ENCODE data around the gene FRMD1. TPM values are rescaled to one million over a fixed set of nuclear protein-coding genes. Genes with fewer than 3 reads are reported as not detected.
"Not testable (repeated sequence)": the region's sequence is repeated elsewhere in the genome, so short reads cannot be mapped to it uniquely, and the experiment has no call there.

FRMD1 gene
- total RNA-seq, 1 experiment from 2014 or later: not detected

DNA sequence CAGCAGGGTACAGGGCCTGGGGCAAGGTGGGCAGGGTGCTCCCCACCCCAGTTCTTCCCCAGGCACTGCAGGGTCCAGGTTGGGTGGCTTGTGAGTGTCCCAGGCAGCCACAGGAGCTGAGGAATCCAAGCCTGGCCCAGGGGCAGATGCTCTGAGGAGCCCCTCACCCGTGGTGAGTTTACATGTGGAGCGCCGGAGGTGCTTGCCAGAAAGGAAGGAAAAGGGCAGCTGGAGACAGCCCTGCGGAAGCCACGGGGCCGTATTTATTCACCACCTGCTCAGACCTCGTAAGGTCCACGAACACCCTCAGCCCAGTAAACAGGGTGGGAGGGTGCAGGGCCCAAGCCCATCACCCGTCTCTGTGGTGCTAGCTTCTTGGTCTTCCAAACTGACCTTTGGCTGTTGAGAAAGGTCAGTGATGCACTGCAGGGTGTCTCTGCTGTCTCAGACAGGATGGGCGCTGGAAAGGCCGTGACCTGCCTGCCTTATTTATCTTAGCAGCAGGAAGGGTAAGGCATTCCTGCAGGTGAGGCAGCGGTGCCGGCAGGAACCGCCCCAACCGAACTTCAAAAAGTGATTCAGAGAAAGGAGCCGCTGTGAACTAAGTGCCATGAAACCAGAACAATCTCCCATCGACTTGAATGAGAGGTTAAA is 4.0 kb upstream of the FRMD1 start:
- H3K27ac ChIP-seq (ENCODE audit: low read length): no peak overlapping the region
- H3K4me2 ChIP-seq (ENCODE audit: low read depth, low read length, poor library complexity, severe bottlenecking): no peak overlapping the region
- H3K9me2 ChIP-seq (replicated peaks; ENCODE audit: insufficient read depth, low read length): no peaks in the 10 kb centered on the region
- H3K9me3 ChIP-seq (ENCODE audit: low read length): no peaks in the 10 kb centered on the region
- H3K4me3 ChIP-seq (ENCODE audit: low read length): no peak overlapping the region
- H3K27me3 ChIP-seq (ENCODE audit: low read length): no peaks in the 10 kb centered on the region
- no peaks in the 10 kb centered on the region for H3K36me3 ChIP-seq (ENCODE audit: insufficient read depth, low read length)
- no peaks in the 10 kb centered on the region for H4K20me1 ChIP-seq (ENCODE audit: insufficient read depth, low read depth, low read length)
- no peak overlapping the region for H2AFZ ChIP-seq (ENCODE audit: low read length)
- no peak for DNase-seq
- H3K9ac ChIP-seq (ENCODE audit: low read length): no peak overlapping the region
- H3K4me1 ChIP-seq (ENCODE audit: low read length): no peaks in the 10 kb centered on the region
- no peaks in the 10 kb centered on the region for H3K79me2 ChIP-seq (ENCODE audit: low read length)

DNA sequence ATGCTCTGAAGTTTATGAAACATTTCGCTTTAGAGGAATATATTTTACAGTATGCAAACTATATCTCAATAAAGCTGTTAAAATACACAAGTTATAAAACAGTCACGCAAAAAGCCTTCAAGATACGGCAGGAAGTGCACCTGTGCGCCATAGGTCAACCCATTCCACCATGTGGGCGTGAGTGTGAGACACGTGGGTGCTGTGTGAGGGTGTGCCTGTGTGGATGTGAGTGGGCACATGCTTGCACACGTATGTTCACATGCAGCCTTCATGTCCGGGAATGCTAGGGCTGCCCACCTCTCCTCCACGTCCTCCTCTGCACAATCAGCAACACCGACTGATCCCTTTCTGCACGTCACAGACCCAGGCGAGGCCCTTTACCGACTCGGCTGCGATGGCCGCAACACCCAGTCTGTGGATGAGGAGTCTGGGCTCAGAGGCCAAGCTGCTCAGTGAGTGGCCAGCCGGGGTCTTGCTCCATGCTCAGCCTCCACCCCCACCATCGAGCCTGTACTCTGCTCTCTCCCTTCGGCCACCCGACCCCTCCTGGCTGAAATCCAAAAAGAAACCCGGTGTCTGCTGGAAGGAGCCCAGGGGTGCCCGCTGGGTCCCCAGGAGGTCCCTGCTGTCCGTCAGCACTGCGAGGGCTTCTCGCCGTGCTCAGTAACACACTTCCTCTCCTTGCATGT is 3.0 kb upstream of the FRMD1 start:
- no peaks in the 10 kb centered on the region for H3K4me1 ChIP-seq (ENCODE audit: low read length)
- H3K4me2 ChIP-seq (ENCODE audit: low read depth, low read length, poor library complexity, severe bottlenecking): no peak overlapping the region
- no peaks in the 10 kb centered on the region for H3K79me2 ChIP-seq (ENCODE audit: low read length)
- no peak for DNase-seq
- H3K36me3 ChIP-seq (ENCODE audit: insufficient read depth, low read length): no peaks in the 10 kb centered on the region
- no peak overlapping the region for H3K27ac ChIP-seq (ENCODE audit: low read length)
- no peaks in the 10 kb centered on the region for H3K27me3 ChIP-seq (ENCODE audit: low read length)
- H2AFZ ChIP-seq (ENCODE audit: low read length): no peak overlapping the region
- H4K20me1 ChIP-seq (ENCODE audit: insufficient read depth, low read depth, low read length): no peaks in the 10 kb centered on the region
- H3K9ac ChIP-seq (ENCODE audit: low read length): no peak overlapping the region
- H3K9me2 ChIP-seq (replicated peaks; ENCODE audit: insufficient read depth, low read length): no peaks in the 10 kb centered on the region
- no peak overlapping the region for H3K4me3 ChIP-seq (ENCODE audit: low read length)
- H3K9me3 ChIP-seq (ENCODE audit: low read length): no peaks in the 10 kb centered on the region

DNA sequence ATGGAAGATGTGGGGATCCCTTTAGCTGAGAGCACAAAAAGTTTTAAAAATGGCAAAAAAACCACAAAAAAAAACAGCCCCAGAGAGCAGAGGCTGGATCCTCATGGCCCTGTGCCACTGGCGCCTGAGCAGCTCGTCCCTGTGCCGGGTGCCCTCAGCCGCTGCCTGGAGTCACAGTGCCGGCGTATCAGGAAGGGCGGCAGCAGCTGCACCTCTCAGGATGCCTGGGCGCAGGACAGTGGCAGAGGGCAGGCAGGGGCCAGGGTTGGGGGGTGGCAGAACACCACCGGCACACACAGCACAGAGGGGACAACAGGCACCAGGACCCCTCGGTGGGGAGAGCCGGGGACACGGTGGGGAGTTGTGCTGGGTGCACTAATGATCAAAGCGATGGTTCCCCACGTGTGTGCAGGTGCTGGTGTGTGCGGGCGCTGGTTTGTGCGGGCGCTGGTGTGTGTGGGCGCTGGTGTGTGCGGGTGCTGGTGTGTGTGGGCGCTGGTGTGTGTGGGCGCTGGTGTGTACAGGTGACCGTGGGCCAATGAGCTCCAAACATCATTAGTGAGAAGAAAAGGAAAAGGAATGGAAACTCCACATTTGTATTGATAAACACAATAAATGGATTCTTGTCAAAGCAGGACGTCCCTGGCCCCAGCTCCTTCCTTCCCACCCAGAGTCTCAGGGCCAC is 1.5 kb upstream of the FRMD1 start:
- Histone ChIP-seq H3K4me1 (ENCODE audit: low read length) (no peaks in the 10 kb centered on the region), H4K20me1 (ENCODE audit: insufficient read depth, low read depth, low read length) (no peaks in the 10 kb centered on the region), H2AFZ (ENCODE audit: low read length) (no peak overlapping the region), H3K4me2 (ENCODE audit: low read depth, low read length, poor library complexity, severe bottlenecking) (no peak overlapping the region), H3K36me3 (ENCODE audit: insufficient read depth, low read length) (no peaks in the 10 kb centered on the region), H3K27ac (ENCODE audit: low read length) (no peak overlapping the region), H3K9ac (ENCODE audit: low read length) (no peak overlapping the region), H3K4me3 (ENCODE audit: low read length) (no peak overlapping the region), H3K79me2 (ENCODE audit: low read length) (no peaks in the 10 kb centered on the region), H3K9me2 (replicated peaks; ENCODE audit: insufficient read depth, low read length) (no peaks in the 10 kb centered on the region), H3K27me3 (ENCODE audit: low read length) (no peaks in the 10 kb centered on the region), H3K9me3 (ENCODE audit: low read length) (no peaks in the 10 kb centered on the region)
- DNase-seq: no peak

DNA sequence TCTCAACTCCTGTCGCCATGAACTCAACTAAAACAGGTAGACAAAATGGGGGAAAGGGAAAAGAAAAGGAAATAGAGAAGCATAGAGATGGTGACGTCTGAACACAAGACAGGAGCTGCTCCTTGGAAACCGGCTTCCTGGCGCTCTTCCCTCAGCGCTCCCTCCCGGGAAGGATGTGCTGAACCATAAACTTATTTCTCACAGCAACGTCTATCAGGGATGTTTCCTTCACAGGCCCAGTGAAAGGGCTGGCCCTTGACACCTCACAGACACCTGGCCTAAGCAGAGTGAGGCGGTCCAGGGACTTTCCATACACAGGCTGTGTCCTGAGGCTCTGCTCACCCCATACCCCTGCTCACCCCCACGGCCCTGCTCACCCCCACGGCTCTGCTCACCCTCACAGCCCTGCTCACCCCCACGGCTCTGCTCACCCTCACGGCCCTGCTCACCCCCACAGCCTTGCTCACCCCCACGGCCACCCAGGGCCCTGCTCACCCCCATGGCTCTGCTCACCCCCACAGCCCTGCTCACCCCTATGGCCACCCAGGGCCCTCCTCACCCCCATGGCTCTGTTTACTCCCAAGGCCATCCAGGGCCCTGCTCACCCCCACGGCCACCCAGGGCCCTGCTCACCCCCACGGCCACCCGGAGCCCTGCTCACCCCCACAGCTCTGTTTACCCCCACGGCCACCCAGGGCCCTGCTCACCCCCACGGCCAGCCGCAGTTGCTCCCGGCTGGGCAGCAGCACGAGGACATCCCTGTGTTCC is 653 bp downstream of the FRMD1 start:
- no peaks in the 10 kb centered on the region for H3K9me3 ChIP-seq (ENCODE audit: low read length)
- no peak overlapping the region for H3K4me3 ChIP-seq (ENCODE audit: low read length)
- H3K4me2 ChIP-seq (ENCODE audit: low read depth, low read length, poor library complexity, severe bottlenecking): no peak overlapping the region

GRCh38 chr6:168077401-168077800 is 1.6 kb downstream of the FRMD1 start:
- not testable (repeated sequence) for H2AFZ ChIP-seq (ENCODE audit: low read length); H3K4me2 ChIP-seq (ENCODE audit: low read depth, low read length, poor library complexity, severe bottlenecking); H3K79me2 ChIP-seq (ENCODE audit: low read length); H3K27ac ChIP-seq (ENCODE audit: low read length); H4K20me1 ChIP-seq (ENCODE audit: insufficient read depth, low read depth, low read length); H3K36me3 ChIP-seq (ENCODE audit: insufficient read depth, low read length); H3K9me2 ChIP-seq (replicated peaks; ENCODE audit: insufficient read depth, low read length); H3K4me3 ChIP-seq (ENCODE audit: low read length); H3K4me1 ChIP-seq (ENCODE audit: low read length); H3K27me3 ChIP-seq (ENCODE audit: low read length); H3K9me3 ChIP-seq (ENCODE audit: low read length); H3K9ac ChIP-seq (ENCODE audit: low read length); DNase-seq

More for the DNA sequence above, 653 bp downstream of the FRMD1 start:
- H3K36me3 ChIP-seq (ENCODE audit: insufficient read depth, low read length): no peaks in the 10 kb centered on the region
- no peak overlapping the region for H3K27ac ChIP-seq (ENCODE audit: low read length)
- H3K27me3 ChIP-seq (ENCODE audit: low read length): no peaks in the 10 kb centered on the region
- H3K9ac ChIP-seq (ENCODE audit: low read length): no peak overlapping the region
- H3K4me1 ChIP-seq (ENCODE audit: low read length): no peaks in the 10 kb centered on the region
- DNase-seq: no peak
- no peaks in the 10 kb centered on the region for H3K79me2 ChIP-seq (ENCODE audit: low read length)
- no peak overlapping the region for H2AFZ ChIP-seq (ENCODE audit: low read length)
- no peaks in the 10 kb centered on the region for H3K9me2 ChIP-seq (replicated peaks; ENCODE audit: insufficient read depth, low read length)
- H4K20me1 ChIP-seq (ENCODE audit: insufficient read depth, low read depth, low read length): no peaks in the 10 kb centered on the region

DNA sequence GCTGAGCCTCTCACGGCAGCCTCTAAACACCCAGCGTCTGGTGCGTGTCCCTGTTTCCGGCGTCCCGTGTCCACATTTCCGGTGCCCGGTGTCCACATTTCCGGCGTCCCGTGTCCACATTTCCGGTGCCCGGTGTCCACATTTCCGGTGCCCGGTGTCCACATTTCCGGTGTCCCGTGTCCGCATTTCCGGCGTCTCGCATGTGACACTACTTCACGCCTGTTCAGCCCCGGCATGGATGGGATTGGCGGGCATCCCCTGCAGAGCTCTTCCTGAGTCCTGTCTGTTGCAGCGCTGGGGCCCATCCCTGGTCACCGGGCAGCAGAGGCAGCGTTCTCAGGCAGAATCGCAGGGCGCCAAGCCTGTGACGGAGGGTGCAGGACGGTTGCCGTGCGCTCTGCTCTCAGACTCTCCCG is 3.2 kb downstream of the FRMD1 start:
- Histone ChIP-seq H3K4me2 (ENCODE audit: low read depth, low read length, poor library complexity, severe bottlenecking) (no peak overlapping the region), H2AFZ (ENCODE audit: low read length) (no peak overlapping the region)

GRCh38 chr6:168075216-168075615 is 3.8 kb downstream of the FRMD1 start:
- no peak overlapping the region for H3K4me2 ChIP-seq (ENCODE audit: low read depth, low read length, poor library complexity, severe bottlenecking)
- H4K20me1 ChIP-seq (ENCODE audit: insufficient read depth, low read depth, low read length): no peaks in the 10 kb centered on the region
- no peaks in the 10 kb centered on the region for H3K9me3 ChIP-seq (ENCODE audit: low read length)
- no peak overlapping the region for H3K27ac ChIP-seq (ENCODE audit: low read length)
- no peaks in the 10 kb centered on the region for H3K79me2 ChIP-seq (ENCODE audit: low read length)
- no peak overlapping the region for H2AFZ ChIP-seq (ENCODE audit: low read length)
- no peaks in the 10 kb centered on the region for H3K4me1 ChIP-seq (ENCODE audit: low read length)
- no peaks in the 10 kb centered on the region for H3K36me3 ChIP-seq (ENCODE audit: insufficient read depth, low read length)
- no peaks in the 10 kb centered on the region for H3K27me3 ChIP-seq (ENCODE audit: low read length)
- H3K9ac ChIP-seq (ENCODE audit: low read length): no peak overlapping the region
- H3K9me2 ChIP-seq (replicated peaks; ENCODE audit: insufficient read depth, low read length): no peaks in the 10 kb centered on the region
- no peak for DNase-seq
- H3K4me3 ChIP-seq (ENCODE audit: low read length): no peak overlapping the region

More for the DNA sequence above, 3.2 kb downstream of the FRMD1 start:
- no peak overlapping the region for H3K27ac ChIP-seq (ENCODE audit: low read length)
- H3K79me2 ChIP-seq (ENCODE audit: low read length): no peaks in the 10 kb centered on the region
- no peaks in the 10 kb centered on the region for H4K20me1 ChIP-seq (ENCODE audit: insufficient read depth, low read depth, low read length)
- no peaks in the 10 kb centered on the region for H3K9me2 ChIP-seq (replicated peaks; ENCODE audit: insufficient read depth, low read length)
- no peaks in the 10 kb centered on the region for H3K4me1 ChIP-seq (ENCODE audit: low read length)
- no peaks in the 10 kb centered on the region for H3K9me3 ChIP-seq (ENCODE audit: low read length)
- no peaks in the 10 kb centered on the region for H3K36me3 ChIP-seq (ENCODE audit: insufficient read depth, low read length)
- DNase-seq: no peak
- H3K9ac ChIP-seq (ENCODE audit: low read length): no peak overlapping the region
- no peaks in the 10 kb centered on the region for H3K27me3 ChIP-seq (ENCODE audit: low read length)
- no peak overlapping the region for H3K4me3 ChIP-seq (ENCODE audit: low read length)

Data from Karpas-422 (cell line).